Small intestine (tissue), 7 donors: ENCODE data around the gene LCE1C. TPM values are rescaled to one million over a fixed set of nuclear protein-coding genes. Genes with fewer than 3 reads are reported as not detected.

ENCODE experiments used
- DNase-seq, 2 donors: peaks; one replicate each; pipeline versions ENCODE4 v3.0.0 to v3.0.0-alpha.2; 2013
- FAIRE-seq: peaks from 2 replicates; lab custom pipeline; 2012; peaks lifted over from hg19 to GRCh38; lab: Jason Lieb, UNC
- H3K27ac ChIP-seq, 3 donors: one replicate each; pipeline ENCODE4 v1.5.1; 2013; ENCODE audit warnings: low read length in 2 of 3, mild to moderate bottlenecking in 2 of 3, control low read depth in 1 of 3, inconsistent platforms in 1 of 3, low read depth in 1 of 3, moderate library complexity in 1 of 3
- H3K27me3 ChIP-seq, 3 donors: one replicate each; pipeline ENCODE4 v1.6.1; 2013; ENCODE audit warnings: low read length in 3 of 3, inconsistent platforms in 1 of 3; ENCODE audit not compliant: control insufficient read depth in 3 of 3, insufficient read depth in 3 of 3
- H3K36me3 ChIP-seq, 3 donors: one replicate each; pipeline ENCODE4 v1.6.1; 2013; ENCODE audit warnings: low read length in 3 of 3, inconsistent platforms in 1 of 3, low read depth in 1 of 3, mild to moderate bottlenecking in 1 of 3, moderate library complexity in 1 of 3; ENCODE audit not compliant: control insufficient read depth in 3 of 3, insufficient read depth in 2 of 3
- H3K4me1 ChIP-seq, 3 donors: one replicate each; pipeline ENCODE4 v1.6.1; 2013; ENCODE audit warnings: low read length in 2 of 3, inconsistent platforms in 1 of 3, low read depth in 1 of 3, mild to moderate bottlenecking in 1 of 3, moderate library complexity in 1 of 3; ENCODE audit not compliant: control insufficient read depth in 3 of 3, insufficient read depth in 2 of 3
- H3K4me3 ChIP-seq, 3 donors: one replicate each; pipeline ENCODE4 v1.5.1; 2013; ENCODE audit warnings: low read length in 3 of 3, control low read depth in 1 of 3, inconsistent platforms in 1 of 3, low read depth in 1 of 3, mild to moderate bottlenecking in 1 of 3, moderate library complexity in 1 of 3
- H3K9me3 ChIP-seq, 2 donors: one replicate each; pipeline ENCODE4 v1.6.1; 2013; ENCODE audit warnings: low read depth in 1 of 2, low read length in 1 of 2; ENCODE audit not compliant: control insufficient read depth in 2 of 2, insufficient read depth in 1 of 2
- WGBS, 3 donors: extraction: QIAGEN DNeasy Blood & Tissue Kit; methylation state at CpG; one replicate each; pipeline ENCODE4 v1.1.7; 2013; 5-methylcytosine and 5-hydroxymethylcytosine counted together
- polyA plus RNA-seq, 4 donors: library from polyadenylated mRNA; stranded (reverse) in 3 of 4; unstranded in 1 of 4; fragments of 200-250 nt in 3 of 4; fragments of 120-200 nt in 1 of 4; gene quantifications; one replicate each; pipeline versions ENCODE4 v1.2.1 to v1.2.3, GENCODE V29; 2013
- donor health status: healthy with polysubstance abuse.
- donor health status: control.
- donor health status: control.
- donor health status: Bipolar disorder and iron deficiency.
- donor health status: healthy.

LCE1C gene
- polyA plus RNA-seq, 4 donors, result not detected

- FAIRE-seq, result no peak
- Histone ChIP-seq H3K36me3 (no peaks in the 10 kb centered on the region), H3K9me3 (no peaks in the 10 kb centered on the region)
Observed at GRCh38 chr1:152756872-152757271, 49.6 kb downstream of the LCE1C start.

More at GRCh38 chr1:152756872-152757271, 49.6 kb downstream of the LCE1C start:
- Histone ChIP-seq H3K27me3 (peaks cover 0 to 3% (median 0%) of the 10 kb centered on the region in 3 donors), H3K4me3 (no peak overlapping the region), H3K27ac (no peak overlapping the region), H3K4me1 (no peaks in the 10 kb centered on the region)
- no peak for DNase-seq
- 40 to 73% (median 70%) methylated on average over 1 to 2 of the region's 2 CpGs for WGBS, 3 donors

Other genes with a start within 250 kb of the LCE1C start
- gene LCE3E, start 239.9 kb downstream of the LCE1C start, polyA plus RNA-seq, result not detected
- gene LCE3D, start 226.1 kb downstream of the LCE1C start, polyA plus RNA-seq, result under 1 TPM in 1 of 4 donors, not detected in 3; 0.24 TPM
- gene LCE3C, start 206.4 kb downstream of the LCE1C start, polyA plus RNA-seq, result not detected
- not detected for gene LCE3B, start 192.8 kb downstream of the LCE1C start, polyA plus RNA-seq
- gene LCE3A, start 183.5 kb downstream of the LCE1C start, polyA plus RNA-seq, result not detected
- gene LCE2D, start 143.3 kb downstream of the LCE1C start, polyA plus RNA-seq, result not detected
- gene LCE2C, start 131.4 kb downstream of the LCE1C start, polyA plus RNA-seq, result not detected
- gene LCE2B, start 120.5 kb downstream of the LCE1C start, polyA plus RNA-seq, result not detected
- 1 to 10 TPM in 1 of 4 donors, under 1 TPM in 1, not detected in 2; 0.16 to 6.8 TPM for gene LCE2A, start 108.3 kb downstream of the LCE1C start, polyA plus RNA-seq
- gene LCE4A, start 98.5 kb downstream of the LCE1C start, polyA plus RNA-seq, result not detected
- not detected for gene KPRP, start 48.6 kb downstream of the LCE1C start, polyA plus RNA-seq
- gene LCE1F, start 31.5 kb downstream of the LCE1C start, polyA plus RNA-seq, result not detected
- not detected for gene LCE1E, start 20.4 kb downstream of the LCE1C start, polyA plus RNA-seq
- not detected for gene LCE1D, start 9.9 kb downstream of the LCE1C start, polyA plus RNA-seq
- gene LCE1B, start 5.3 kb upstream of the LCE1C start, polyA plus RNA-seq, result not detected
- gene LCE1A, start 20.8 kb upstream of the LCE1C start, polyA plus RNA-seq, result not detected
- not detected for gene LCE6A, start 36.2 kb upstream of the LCE1C start, polyA plus RNA-seq
- gene LCE7A, start 53.3 kb upstream of the LCE1C start, polyA plus RNA-seq, result not detected
- gene SMCP, start 71.7 kb upstream of the LCE1C start, polyA plus RNA-seq, result not detected
- under 1 TPM in 2 of 4 donors, not detected in 2; 0.03 to 0.45 TPM for gene IVL, start 101.9 kb upstream of the LCE1C start, polyA plus RNA-seq
- gene SPRR5, start 140.6 kb upstream of the LCE1C start, polyA plus RNA-seq, result not detected
- gene SPRR4, start 164.0 kb upstream of the LCE1C start, polyA plus RNA-seq, result not detected
- gene SPRR1A, start 177.4 kb upstream of the LCE1C start, polyA plus RNA-seq, result not detected
- 10 to 100 TPM in 2 of 4 donors, 1 to 10 TPM in 1, not detected in 1; 3.0 to 16.1 (median 10.3) TPM for gene SPRR3, start 195.1 kb upstream of the LCE1C start, polyA plus RNA-seq
- 1 to 10 TPM in 2 of 4 donors, under 1 TPM in 1, not detected in 1; 0.27 to 3.2 (median 1.6) TPM for gene SPRR1B, start 224.6 kb upstream of the LCE1C start, polyA plus RNA-seq
- under 1 TPM in 1 of 4 donors, not detected in 3; 0.49 TPM for gene SPRR2D, start 234.5 kb upstream of the LCE1C start, polyA plus RNA-seq